IMR-90 (cell line): ENCODE data around the gene TMEM14B. TPM values are rescaled to one million over a fixed set of nuclear protein-coding genes. Genes with fewer than 3 reads are reported as not detected.

ENCODE experiments used
- ATAC-seq: fragments of 200-7000 bp; cut with Tn5 transposase; 2 replicates; pipeline ENCODE4 v1.9.1; 2020; ENCODE audit warnings: low read depth, mild to moderate bottlenecking, moderate library complexity
- BruUV-seq: library from RNA; stranded (reverse); fragments of 400-500 nt; replicated peaks from 2 replicates; lab custom pipeline; 2021; lab: Mats Ljungman, UMichigan
- CTCF ChIA-PET: fragments of 300-600 bp; formaldehyde crosslinking; extraction: SDS; loops from one replicate; lab custom pipeline; 2021; ENCODE audit warnings: antibody characterized with exemption; lab: Yijun Ruan, JAX
- POLR2A ChIA-PET: fragments of 300-600 bp; sonication (Branson Sonifier 250); formaldehyde crosslinking; loops from one replicate; lab custom pipeline; 2022; ENCODE audit warnings: antibody characterized with exemption; ENCODE audit not compliant: unreplicated experiment; lab: Charles Lee
- DNase-seq: peaks from one replicate; pipeline ENCODE4 v3.0.0; 2013
- H2AFZ ChIP-seq: replicated peaks from 2 replicates; pipeline ENCODE3; 2013; ENCODE audit warnings: low read length, mild to moderate bottlenecking; ENCODE audit not compliant: poor library complexity
- H2AK5ac ChIP-seq: 2 replicates; pipeline ENCODE4 v1.6.1; 2013; ENCODE audit warnings: low read depth, low read length, inconsistent platforms
- H2AK9ac ChIP-seq: replicated peaks from 2 replicates; pipeline ENCODE3; 2013; ENCODE audit warnings: mild to moderate bottlenecking, low read depth, low read length, moderate library complexity; ENCODE audit not compliant: poor library complexity
- H2BK120ac ChIP-seq: 2 replicates; pipeline ENCODE4 v1.6.1; 2013; ENCODE audit warnings: low read depth, low read length, inconsistent platforms
- H2BK15ac ChIP-seq: 3 replicates; pipeline ENCODE4 v1.6.1; 2013; ENCODE audit warnings: low read depth, low read length, inconsistent platforms
- H2BK20ac ChIP-seq: 2 replicates; pipeline ENCODE4 v1.6.1; 2013; ENCODE audit warnings: low read depth, mild to moderate bottlenecking, inconsistent platforms, low read length, moderate library complexity
- H2BK5ac ChIP-seq: 2 replicates; pipeline ENCODE4 v1.6.1; 2013; ENCODE audit warnings: mild to moderate bottlenecking, low read depth, low read length, inconsistent platforms; ENCODE audit not compliant: poor library complexity, severe bottlenecking
- H3K14ac ChIP-seq: replicated peaks from 2 replicates; pipeline ENCODE4 v1.6.1; 2013; ENCODE audit warnings: low read depth, low read length, inconsistent platforms
- H3K18ac ChIP-seq: 2 replicates; pipeline ENCODE4 v1.6.1; 2013; ENCODE audit warnings: low read depth, low read length, control low read depth
- H3K23ac ChIP-seq: 2 replicates; pipeline ENCODE4 v1.6.1; 2013; ENCODE audit warnings: low read depth, low read length, inconsistent platforms
- H3K27ac ChIP-seq: 2 replicates; pipeline ENCODE4 v1.5.1; 2013; ENCODE audit warnings: mild to moderate bottlenecking, control low read depth, low read length; ENCODE audit not compliant: insufficient read depth
- H3K27me3 ChIP-seq: 2 replicates; pipeline ENCODE4 v1.6.1; 2013; ENCODE audit warnings: low read length; ENCODE audit not compliant: control insufficient read depth, insufficient read depth
- H3K36me3 ChIP-seq: 2 replicates; pipeline ENCODE4 v1.6.1; 2013; ENCODE audit warnings: low read length, mixed read lengths; ENCODE audit not compliant: control insufficient read depth, insufficient read depth
- H3K4ac ChIP-seq: 2 replicates; pipeline ENCODE4 v1.6.1; 2013; ENCODE audit warnings: low read depth, low read length, inconsistent platforms
- H3K4me1 ChIP-seq: 2 replicates; pipeline ENCODE4 v1.6.1; 2013; ENCODE audit warnings: low read length, mixed read lengths; ENCODE audit not compliant: control insufficient read depth, insufficient read depth
- H3K4me2 ChIP-seq: 2 replicates; pipeline ENCODE4 v1.6.1; 2013; ENCODE audit warnings: low read depth, mild to moderate bottlenecking, control low read depth, low read length, moderate library complexity
- H3K4me3 ChIP-seq: 2 replicates; pipeline ENCODE4 v1.5.1; 2013; ENCODE audit warnings: low read depth, mild to moderate bottlenecking, control low read depth, low read length, moderate library complexity; ENCODE audit not compliant: insufficient read depth
- H3K56ac ChIP-seq: 2 replicates; pipeline ENCODE4 v1.6.1; 2013; ENCODE audit warnings: low read length, inconsistent platforms; ENCODE audit not compliant: insufficient read depth; ENCODE audit errors: extremely low read depth
- H3K79me1 ChIP-seq, 2 experiments: 2 replicates each; pipeline ENCODE4 v1.6.1; 2013; ENCODE audit warnings: low read length in 2 of 2, inconsistent platforms in 1 of 2, low read depth in 1 of 2
- H3K9ac ChIP-seq: 2 replicates; pipeline ENCODE4 v1.6.1; 2013; ENCODE audit warnings: low read depth, low read length, control low read depth
- H3K9me1 ChIP-seq: 2 replicates; pipeline ENCODE4 v1.6.1; 2013; ENCODE audit warnings: low read length, inconsistent platforms; ENCODE audit not compliant: insufficient read depth
- H3K9me3 ChIP-seq: 2 replicates; pipeline ENCODE4 v1.6.1; 2013; ENCODE audit warnings: low read length; ENCODE audit not compliant: control insufficient read depth, insufficient read depth
- H4K20me1 ChIP-seq: 2 replicates; pipeline ENCODE4 v1.6.1; 2013; ENCODE audit warnings: low read length, inconsistent platforms; ENCODE audit not compliant: insufficient read depth
- H4K5ac ChIP-seq: 2 replicates; pipeline ENCODE4 v1.6.1; 2013; ENCODE audit warnings: mild to moderate bottlenecking, low read depth, low read length, control low read depth
- H4K8ac ChIP-seq, 2 experiments: 2 replicates each; pipeline ENCODE4 v1.6.1; 2013; ENCODE audit warnings: low read depth in 2 of 2, low read length in 2 of 2, control low read depth in 1 of 2, inconsistent platforms in 1 of 2
- H4K91ac ChIP-seq: 2 replicates; pipeline ENCODE4 v1.6.1; 2013; ENCODE audit warnings: low read depth, low read length, inconsistent platforms; ENCODE audit not compliant: insufficient read depth
- BHLHE40 ChIP-seq: fragments of 150-350 bp; IDR thresholded peaks from 2 replicates; pipeline ENCODE4 v1.6.1; 2016; ENCODE audit warnings: mild to moderate bottlenecking, low read depth, low read length
- CEBPB ChIP-seq: IDR thresholded peaks from 2 replicates; pipeline ENCODE4 v1.6.1; 2012; ENCODE audit warnings: low read depth, low read length, improper control_type of control experiment
- CHD1 ChIP-seq: IDR thresholded peaks from 2 replicates; pipeline ENCODE4 v1.6.1; 2012; ENCODE audit warnings: low read depth, low read length, improper control_type of control experiment
- CTCF ChIP-seq: conservative IDR thresholded peaks from 2 replicates; pipeline ENCODE4 v1.5.1; 2012; ENCODE audit warnings: mild to moderate bottlenecking, low read depth, low read length, improper control_type of control experiment
- ELK1 ChIP-seq: fragments of 150-350 bp; IDR thresholded peaks from 2 replicates; pipeline ENCODE4 v1.6.1; 2016; ENCODE audit warnings: low read depth, mild to moderate bottlenecking, low read length, moderate library complexity, borderline replicate concordance
- FOS ChIP-seq: fragments of 150-350 bp; IDR thresholded peaks from 2 replicates; pipeline ENCODE4 v1.6.1; 2016; ENCODE audit warnings: low read depth, low read length
- MAFK ChIP-seq: IDR thresholded peaks from 2 replicates; pipeline ENCODE4 v1.6.1; 2012; ENCODE audit warnings: low read depth, low read length, improper control_type of control experiment
- MAZ ChIP-seq: IDR thresholded peaks from 2 replicates; pipeline ENCODE4 v1.6.1; 2012; ENCODE audit warnings: low read depth, mild to moderate bottlenecking, low read length, improper control_type of control experiment, moderate library complexity, borderline replicate concordance
- MXI1 ChIP-seq: IDR thresholded peaks from 2 replicates; pipeline ENCODE4 v1.6.1; 2012; ENCODE audit warnings: low read depth, mild to moderate bottlenecking, low read length, moderate library complexity, borderline replicate concordance
- NFE2L2 ChIP-seq: fragments of 150-350 bp; IDR thresholded peaks from 2 replicates; pipeline ENCODE4 v1.6.1; 2016; ENCODE audit warnings: low read depth, mild to moderate bottlenecking, low read length
- POLR2A ChIP-seq: IDR thresholded peaks from 2 replicates; pipeline ENCODE4 v1.6.1; 2012; ENCODE audit warnings: mild to moderate bottlenecking, low read depth, low read length
- RAD21 ChIP-seq: IDR thresholded peaks from 2 replicates; pipeline ENCODE4 v1.6.1; 2012; ENCODE audit warnings: low read length, improper control_type of control experiment
- RCOR1 ChIP-seq: IDR thresholded peaks from 2 replicates; pipeline ENCODE4 v1.6.1; 2012; ENCODE audit warnings: mild to moderate bottlenecking, low read length, improper control_type of control experiment; ENCODE audit not compliant: insufficient replicate concordance
- RFX5 ChIP-seq: IDR thresholded peaks from 2 replicates; pipeline ENCODE4 v1.8.0; 2012; ENCODE audit warnings: low read depth, mild to moderate bottlenecking, low read length, moderate library complexity
- SMC3 ChIP-seq: fragments of 150-350 bp; IDR thresholded peaks from 2 replicates; pipeline ENCODE4 v1.6.1; 2016; ENCODE audit warnings: low read depth, mild to moderate bottlenecking, antibody characterized with exemption, low read length, moderate library complexity
- USF2 ChIP-seq: fragments of 150-350 bp; IDR thresholded peaks from 2 replicates; pipeline ENCODE4 v1.6.1; 2017; ENCODE audit warnings: mild to moderate bottlenecking, antibody characterized with exemption, low read length, low read depth
- WGBS, 2 experiments: methylation state at CpG; one replicate each; pipeline versions ENCODE4 v1.1.5 to v1.1.7; 2013; ENCODE audit warnings: missing lambda C conversion rate in 2 of 2; ENCODE audit not compliant: insufficient read length in 1 of 2; ENCODE audit errors: extremely low coverage in 2 of 2; 5-methylcytosine and 5-hydroxymethylcytosine counted together
- dilution Hi-C: fragments of 300-500 bp; cut with HindIII; formaldehyde crosslinking; loops from one replicate; pipeline ENCODE4 v1.14.3; 2018; ENCODE audit warnings: low sequenced_read_pairs; ENCODE audit not compliant: unreplicated experiment
- in situ Hi-C: fragments of 300-500 bp; cut with MboI; formaldehyde crosslinking; loops from 3 replicates; pipeline ENCODE4 v1.14.3; 2019; ENCODE audit warnings: low sequenced_read_pairs, inconsistent platforms, mixed read lengths
- intact Hi-C: fragments of 100-400 bp; cut with micrococcal nuclease; formaldehyde crosslinking; loops from 2 replicates; pipeline ENCODE4 v1.10.0; 2022
- polyA plus RNA-seq, 3 experiments: library from polyadenylated mRNA; depleted of rRNA; stranded (reverse); fragments of >200 nt; gene quantifications; 2 replicates each; pipeline ENCODE4 v1.2.3, GENCODE V29; 2012; ENCODE audit warnings: low replicate concordance in 1 of 3
- total RNA-seq: library from RNA; depleted of rRNA; stranded (reverse); fragments of >200 nt; gene quantifications from 2 replicates; pipeline ENCODE4 v1.2.3, GENCODE V29; 2012

TMEM14B gene
- total and polyA plus RNA-seq, 2 of the 4 experiments (the other 2 are of a cell fraction) = 66.5 to 81.4 TPM

DNA sequence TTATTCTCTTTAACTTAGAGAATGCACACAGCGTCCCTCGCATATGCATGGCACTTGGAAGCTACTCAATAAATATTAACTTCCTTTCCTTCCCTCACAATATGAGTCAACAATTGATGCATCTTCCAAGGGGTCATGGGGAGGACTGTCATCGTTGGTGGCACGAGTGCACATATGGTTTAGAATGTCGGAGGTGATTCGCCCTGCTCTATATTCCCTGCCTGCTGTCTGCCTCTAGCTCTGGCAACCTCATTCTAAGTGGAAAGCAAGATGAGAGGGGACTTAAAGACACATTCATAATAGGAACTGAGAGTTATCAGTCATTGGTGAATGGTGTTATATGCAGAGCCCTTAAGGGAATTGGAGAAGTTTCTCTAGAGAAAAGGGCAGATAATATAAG lies 46.1 kb downstream of the TMEM14B start:
- no peaks in the 10 kb centered on the region for H4K20me1 ChIP-seq
- no peak overlapping the region for H3K4ac ChIP-seq
- no peaks in the 10 kb centered on the region for H3K36me3 ChIP-seq
- H3K9me3 ChIP-seq = no peaks in the 10 kb centered on the region
- no peak overlapping the region for H3K9ac ChIP-seq
- H3K56ac ChIP-seq = no peak overlapping the region
- no peak overlapping the region for H2AFZ ChIP-seq
- no peaks in the 10 kb centered on the region for H3K79me1 ChIP-seq
- DNase-seq (no peak), ATAC-seq (no peak)
- H2AK5ac ChIP-seq = no peak overlapping the region
- H3K4me2 ChIP-seq = no peak overlapping the region
- no TSS peak for BruUV-seq
- POLR2A ChIA-PET = no interaction called here
- H4K91ac ChIP-seq = no peak overlapping the region
- H3K18ac ChIP-seq = no peak overlapping the region
- no peak overlapping the region for H4K5ac ChIP-seq
- H3K23ac ChIP-seq = no peak overlapping the region
- intact Hi-C loops (no loop called here), dilution Hi-C loops (no loop called here), in situ Hi-C loops (no loop called here)
- WGBS, 2 experiments = no CpG with 5 or more reads among the region's 6 CpGs
- H3K27ac ChIP-seq = no peak overlapping the region
- TF ChIP-seq RFX5 (no peak), ELK1 (no peak), MAZ (no peak), MAFK (no peak), NFE2L2 (no peak), POLR2A (no peak), RAD21 (no peak), USF2 (no peak), SMC3 (no peak), CEBPB (no peak), MXI1 (no peak), CHD1 (no peak), BHLHE40 (no peak), FOS (no peak), CTCF (no peak), RCOR1 (no peak)
- no peak overlapping the region for H2BK20ac ChIP-seq
- H3K14ac ChIP-seq = no peak overlapping the region
- no peak overlapping the region for H2BK5ac ChIP-seq
- H2BK15ac ChIP-seq = no peak overlapping the region
- H4K8ac ChIP-seq = no peak overlapping the region
- H2BK120ac ChIP-seq = no peak overlapping the region
- CTCF ChIA-PET = interaction anchor here (1.0 kb wide), 1 partner anchor 315 kb away, joined by 4 read pairs; no protein-coding TSS in a partner anchor
- H3K9me1 ChIP-seq = peaks cover 2% of the 10 kb centered on the region; the same call in 1 of the 2 replicates
- no peak overlapping the region for H2AK9ac ChIP-seq
- no peaks in the 10 kb centered on the region for H3K27me3 ChIP-seq
- H3K4me3 ChIP-seq = no peak overlapping the region
- no peaks in the 10 kb centered on the region; the same call in 1 of the 2 replicates for H3K4me1 ChIP-seq
